GM12878 (cell line): ENCODE data around the gene CMBL. TPM values are rescaled to one million over a fixed set of nuclear protein-coding genes. Genes with fewer than 3 reads are reported as not detected.

Experiments
- ATAC-seq: fragments of 200-7000 bp; cut with Tn5 transposase; 3 replicates; pipeline ENCODE4 v1.9.1; 2020; ENCODE audit warnings: mild to moderate bottlenecking, moderate library complexity
- BruUV-seq: library from RNA; stranded (reverse); fragments of 400-500 nt; replicated peaks from 2 replicates; lab custom pipeline; 2021; lab: Mats Ljungman, UMichigan
- CTCF ChIA-PET: fragments of 300-600 bp; sonication (Branson Sonifier 250); formaldehyde crosslinking; extraction: SDS; loops from one replicate; lab custom pipeline; 2021; ENCODE audit warnings: inconsistent platforms; lab: Yijun Ruan, JAX
- POLR2A ChIA-PET: fragments of 350-600 bp; formaldehyde crosslinking; extraction: SDS; loops from one replicate; lab custom pipeline; 2021; ENCODE audit warnings: inconsistent platforms; lab: Charles Lee
- RAD21 ChIA-PET: fragments of 300-600 bp; sonication (Branson Sonifier 250); formaldehyde crosslinking; loops from one replicate; lab custom pipeline; 2023; ENCODE audit warnings: antibody characterized with exemption; ENCODE audit not compliant: unreplicated experiment; lab: Charles Lee
- SMC1A ChIA-PET: fragments of 300-600 bp; sonication (Branson Sonifier 250); formaldehyde crosslinking; loops from one replicate; lab custom pipeline; 2023; ENCODE audit not compliant: unreplicated experiment, uncharacterized antibody; lab: Charles Lee
- DNase-seq: peaks from one replicate; pipeline ENCODE4 v3.0.0-alpha.2; 2011; ENCODE audit warnings: low read depth, low spot score
- FAIRE-seq: peaks from 3 replicates; lab custom pipeline; 2011; peaks lifted over from hg19 to GRCh38; lab: Jason Lieb, UNC
- H2AFZ ChIP-seq: 2 replicates; pipeline ENCODE4 v1.6.0; 2011; ENCODE audit warnings: low read depth, low read length, control low read depth; ENCODE audit not compliant: control insufficient read depth
- H3K27ac ChIP-seq: 2 replicates; pipeline ENCODE4 v1.5.1; 2011; ENCODE audit warnings: control low read depth; ENCODE audit not compliant: control insufficient read depth, insufficient read depth
- H3K27me3 ChIP-seq, 2 experiments: replicated peaks in 1 of 2; 2 replicates each; pipeline versions ENCODE4 v1.6.0 to v1.6.1; 2011; ENCODE audit warnings: low read length in 1 of 2; ENCODE audit not compliant: control insufficient read depth in 2 of 2, insufficient read depth in 2 of 2
- H3K36me3 ChIP-seq, 2 experiments: 2 replicates each; pipeline ENCODE4 v1.5.1; 2011; ENCODE audit warnings: low read length in 1 of 2; ENCODE audit not compliant: control insufficient read depth in 2 of 2, insufficient read depth in 2 of 2
- H3K4me1 ChIP-seq: 2 replicates; pipeline ENCODE4 v1.6.1; 2011; ENCODE audit warnings: mild to moderate bottlenecking, low read length, moderate library complexity, mixed read lengths; ENCODE audit not compliant: control insufficient read depth, insufficient read depth
- H3K4me2 ChIP-seq: 2 replicates; pipeline ENCODE4 v1.6.0; 2011; ENCODE audit warnings: control low read depth; ENCODE audit not compliant: control insufficient read depth, insufficient read depth
- H3K4me3 ChIP-seq: fragments of 200-600 bp; sonication (generic); 2 replicates; pipeline ENCODE4 v1.5.1; 2016
- H3K79me2 ChIP-seq: 2 replicates; pipeline ENCODE4 v1.6.0; 2011; ENCODE audit warnings: low read length; ENCODE audit not compliant: control insufficient read depth, insufficient read depth
- H3K9ac ChIP-seq: 2 replicates; pipeline ENCODE4 v1.8.0; 2011; ENCODE audit warnings: low read length, control low read depth, mixed read lengths; ENCODE audit not compliant: control insufficient read depth, insufficient read depth
- H3K9me3 ChIP-seq: replicated peaks from 3 replicates; pipeline ENCODE4 v1.5.1; 2011; ENCODE audit warnings: mild to moderate bottlenecking, low read length; ENCODE audit not compliant: control insufficient read depth, insufficient read depth
- H4K20me1 ChIP-seq: 2 replicates; pipeline ENCODE4 v1.6.0; 2011; ENCODE audit not compliant: control insufficient read depth, insufficient read depth
- CREB1 ChIP-seq: IDR thresholded peaks from 2 replicates; pipeline ENCODE4 v1.6.1; 2012; ENCODE audit warnings: low read depth, mild to moderate bottlenecking, inconsistent platforms
- NR2F1 ChIP-seq: fragments of 450-650 bp; conservative IDR thresholded peaks from 2 replicates; pipeline ENCODE4 v1.6.1; 2017; ENCODE audit warnings: mild to moderate bottlenecking
- RBBP5 ChIP-seq: fragments of 200-600 bp; sonication (generic); conservative IDR thresholded peaks from 2 replicates; pipeline ENCODE4 v1.6.1; 2016
- SMC3 ChIP-seq: IDR thresholded peaks from 2 replicates; pipeline ENCODE4 v1.6.1; 2011; ENCODE audit warnings: low read length, improper control_type of control experiment, borderline replicate concordance
- SP1 ChIP-seq: IDR thresholded peaks from one replicate; pipeline ENCODE4 v1.6.1; 2011; ENCODE audit warnings: low read depth, low read length
- SREBF1 ChIP-seq: IDR thresholded peaks from 2 replicates; pipeline ENCODE4 v1.6.1; 2012; ENCODE audit warnings: mild to moderate bottlenecking, low read length
- SUPT20H ChIP-seq: IDR thresholded peaks from 2 replicates; pipeline ENCODE4 v1.6.1; 2011; ENCODE audit warnings: low read depth, mild to moderate bottlenecking, low read length, moderate library complexity, borderline replicate concordance; ENCODE audit not compliant: control insufficient read depth
- ZNF217 ChIP-seq: fragments of 450-650 bp; IDR thresholded peaks from 2 replicates; pipeline ENCODE4 v1.6.1; 2017; ENCODE audit warnings: antibody characterized with exemption, mild to moderate bottlenecking
- ZNF274 ChIP-seq: IDR thresholded peaks from one replicate; pipeline ENCODE4 v1.8.0; 2011; ENCODE audit not compliant: insufficient read length, insufficient read depth
- WGBS: methylation state at CpG from one replicate; pipeline ENCODE4 v1.1.6; 2016; ENCODE audit warnings: low lambda C conversion rate; ENCODE audit not compliant: insufficient replicate concordance, insufficient coverage; ENCODE audit errors: missing lambda C conversion rate; 5-methylcytosine and 5-hydroxymethylcytosine counted together
- in situ Hi-C: fragments of 300-500 bp; cut with MboI; formaldehyde crosslinking; loops from 9 replicates; pipeline ENCODE4 v1.14.3; 2018; ENCODE audit warnings: mixed read lengths
- intact Hi-C: fragments of 100-400 bp; cut with micrococcal nuclease; formaldehyde crosslinking; loops from one replicate; pipeline ENCODE4 v1.14.2; 2022; ENCODE audit not compliant: unreplicated experiment
- polyA plus RNA-seq, 11 experiments: library from polyadenylated mRNA; depleted of rRNA in 4 of 11; unstranded in 6 of 11; stranded (reverse) in 5 of 11; fragments of >200 nt; fragmentation: Nextera tagmentation in 4 of 11; fragmentation: Illumina TruSeq in 1 of 11; extraction: Ambion mirVana in 4 of 11; extraction: Trizol in 1 of 11; gene quantifications; 1 replicate in 1 of 11; 2 replicates in 10 of 11; pipeline versions ENCODE4 v1.2.1 to v1.2.3, GENCODE V29; 2011 to 2016; ENCODE audit warnings: inconsistent platforms in 2 of 11, missing spikeins in 2 of 11, low read depth in 1 of 11
- total RNA-seq, 4 experiments: library from RNA; depleted of rRNA in 3 of 4; stranded (reverse); fragments of >200 nt in 3 of 4; fragmentation: Illumina TruSeq in 1 of 4; extraction: Trizol in 1 of 4; gene quantifications; 2 replicates each; pipeline versions ENCODE4 v1.2.1 to v1.2.3, GENCODE V29; 2013 to 2021
- TF ChIP-seq, protein P1 (sequence below): fragments of 450-650 bp; IDR thresholded peaks from 2 replicates; pipeline ENCODE4 v1.6.1; 2017; ENCODE audit warnings: mild to moderate bottlenecking, low read depth, inconsistent platforms; ENCODE audit not compliant: poor library complexity, severe bottlenecking
- TF ChIP-seq, protein P2 (sequence below): fragments of 150-350 bp; IDR thresholded peaks from 2 replicates; pipeline ENCODE4 v1.6.1; 2016; ENCODE audit warnings: low read depth, low read length
- TF ChIP-seq, protein P3 (sequence below): fragments of 450-650 bp; IDR thresholded peaks from 2 replicates; pipeline ENCODE4 v1.6.1; 2017; ENCODE audit warnings: low read depth, mild to moderate bottlenecking, moderate library complexity
- TF ChIP-seq, protein P4 (sequence below): IDR thresholded peaks from 2 replicates; pipeline ENCODE4 v1.6.1; 2011; ENCODE audit warnings: borderline replicate concordance, low read depth, mild to moderate bottlenecking, moderate library complexity, low read length; ENCODE audit not compliant: insufficient read depth, poor library complexity, severe bottlenecking

CMBL gene
- total and polyA plus RNA-seq, 10 of the 15 experiments (the other 5 are each of a cell fraction or from before 2014, with no cell fraction given): 1.8 to 15.6 (median 7.5) TPM

DNA sequence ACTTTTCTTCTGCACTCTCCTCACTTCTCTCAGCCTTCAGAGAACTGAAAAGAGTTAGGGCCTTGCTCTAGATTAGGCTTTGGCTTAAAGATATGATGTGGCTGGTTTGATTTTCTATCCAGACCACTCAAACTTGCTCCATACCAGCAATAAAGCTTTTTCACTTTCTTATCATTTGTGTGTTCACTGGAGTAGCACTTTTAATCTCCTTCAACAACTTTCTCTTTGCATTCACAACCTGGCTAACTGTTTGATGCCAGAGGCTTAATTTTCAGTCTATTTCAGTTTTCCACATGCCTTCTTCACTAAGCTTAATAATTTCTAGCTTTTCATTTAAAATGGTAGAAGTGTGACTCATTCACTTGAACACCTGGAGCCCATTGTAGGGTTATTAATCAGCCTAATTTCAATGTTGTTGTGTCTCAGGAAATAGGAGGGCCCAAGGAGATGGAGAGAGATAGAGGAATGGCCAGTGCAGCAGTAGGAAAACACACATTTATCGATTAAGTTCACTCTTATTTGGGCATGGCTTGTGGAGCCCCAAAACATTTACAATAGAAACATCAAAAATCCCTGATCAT lies 64.0 kb downstream of the CMBL start (continued):
- TF ChIP-seq, protein P1, sequence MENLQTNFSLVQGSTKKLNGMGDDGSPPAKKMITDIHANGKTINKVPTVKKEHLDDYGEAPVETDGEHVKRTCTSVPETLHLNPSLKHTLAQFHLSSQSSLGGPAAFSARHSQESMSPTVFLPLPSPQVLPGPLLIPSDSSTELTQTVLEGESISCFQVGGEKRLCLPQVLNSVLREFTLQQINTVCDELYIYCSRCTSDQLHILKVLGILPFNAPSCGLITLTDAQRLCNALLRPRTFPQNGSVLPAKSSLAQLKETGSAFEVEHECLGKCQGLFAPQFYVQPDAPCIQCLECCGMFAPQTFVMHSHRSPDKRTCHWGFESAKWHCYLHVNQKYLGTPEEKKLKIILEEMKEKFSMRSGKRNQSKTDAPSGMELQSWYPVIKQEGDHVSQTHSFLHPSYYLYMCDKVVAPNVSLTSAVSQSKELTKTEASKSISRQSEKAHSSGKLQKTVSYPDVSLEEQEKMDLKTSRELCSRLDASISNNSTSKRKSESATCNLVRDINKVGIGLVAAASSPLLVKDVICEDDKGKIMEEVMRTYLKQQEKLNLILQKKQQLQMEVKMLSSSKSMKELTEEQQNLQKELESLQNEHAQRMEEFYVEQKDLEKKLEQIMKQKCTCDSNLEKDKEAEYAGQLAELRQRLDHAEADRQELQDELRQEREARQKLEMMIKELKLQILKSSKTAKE: no peak
- TF ChIP-seq CREB1 (no peak), SUPT20H (no peak), SMC3 (no peak)
- TF ChIP-seq, protein P2, sequence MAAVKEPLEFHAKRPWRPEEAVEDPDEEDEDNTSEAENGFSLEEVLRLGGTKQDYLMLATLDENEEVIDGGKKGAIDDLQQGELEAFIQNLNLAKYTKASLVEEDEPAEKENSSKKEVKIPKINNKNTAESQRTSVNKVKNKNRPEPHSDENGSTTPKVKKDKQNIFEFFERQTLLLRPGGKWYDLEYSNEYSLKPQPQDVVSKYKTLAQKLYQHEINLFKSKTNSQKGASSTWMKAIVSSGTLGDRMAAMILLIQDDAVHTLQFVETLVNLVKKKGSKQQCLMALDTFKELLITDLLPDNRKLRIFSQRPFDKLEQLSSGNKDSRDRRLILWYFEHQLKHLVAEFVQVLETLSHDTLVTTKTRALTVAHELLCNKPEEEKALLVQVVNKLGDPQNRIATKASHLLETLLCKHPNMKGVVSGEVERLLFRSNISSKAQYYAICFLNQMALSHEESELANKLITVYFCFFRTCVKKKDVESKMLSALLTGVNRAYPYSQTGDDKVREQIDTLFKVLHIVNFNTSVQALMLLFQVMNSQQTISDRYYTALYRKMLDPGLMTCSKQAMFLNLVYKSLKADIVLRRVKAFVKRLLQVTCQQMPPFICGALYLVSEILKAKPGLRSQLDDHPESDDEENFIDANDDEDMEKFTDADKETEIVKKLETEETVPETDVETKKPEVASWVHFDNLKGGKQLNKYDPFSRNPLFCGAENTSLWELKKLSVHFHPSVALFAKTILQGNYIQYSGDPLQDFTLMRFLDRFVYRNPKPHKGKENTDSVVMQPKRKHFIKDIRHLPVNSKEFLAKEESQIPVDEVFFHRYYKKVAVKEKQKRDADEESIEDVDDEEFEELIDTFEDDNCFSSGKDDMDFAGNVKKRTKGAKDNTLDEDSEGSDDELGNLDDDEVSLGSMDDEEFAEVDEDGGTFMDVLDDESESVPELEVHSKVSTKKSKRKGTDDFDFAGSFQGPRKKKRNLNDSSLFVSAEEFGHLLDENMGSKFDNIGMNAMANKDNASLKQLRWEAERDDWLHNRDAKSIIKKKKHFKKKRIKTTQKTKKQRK: no peak

DNA sequence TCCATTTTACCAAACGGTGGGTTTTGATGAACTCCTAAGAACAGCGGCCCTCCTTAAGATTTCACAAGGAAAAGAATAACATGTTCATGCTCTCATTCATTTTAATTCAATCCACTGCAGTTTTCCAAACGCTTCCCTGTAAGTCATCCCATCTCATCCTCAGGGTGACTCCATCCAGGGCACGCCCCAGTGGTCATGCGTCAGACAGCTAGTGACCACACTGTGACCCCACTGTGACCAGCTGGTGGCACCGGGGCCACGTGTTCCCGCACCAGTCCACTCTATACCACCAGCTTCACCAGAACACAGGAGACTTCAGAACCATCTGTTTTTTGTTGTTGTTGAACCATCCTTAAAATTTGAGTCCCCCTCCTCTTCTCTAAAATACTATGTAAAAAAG lies 72.4 kb downstream of the CMBL start:
- H3K4me2 ChIP-seq: no peak overlapping the region
- ChIA-PET CTCF (no interaction called here), RAD21 (no interaction called here), POLR2A (no interaction called here), SMC1A (no interaction called here)
- intact Hi-C loops (no loop called here), in situ Hi-C loops (no loop called here)
- H3K36me3 ChIP-seq: peaks cover 0 to 2% of the 10 kb centered on the region in 2 experiments; a peak in 2 of 4 replicates
- 95% methylated on average over 8 of the region's 8 CpGs for WGBS
- no peaks in the 10 kb centered on the region for H4K20me1 ChIP-seq
- H3K9me3 ChIP-seq: no peaks in the 10 kb centered on the region
- DNase-seq (no peak), FAIRE-seq (no peak), ATAC-seq (no peak)
- BruUV-seq: no TSS peak
- no peaks in the 10 kb centered on the region for H3K27me3 ChIP-seq
- H2AFZ ChIP-seq: no peak overlapping the region
- H3K4me3 ChIP-seq: no peak overlapping the region
- H3K79me2 ChIP-seq: no peaks in the 10 kb centered on the region
- H3K4me1 ChIP-seq: no peaks in the 10 kb centered on the region
- H3K27ac ChIP-seq: no peak overlapping the region
- no peak overlapping the region for H3K9ac ChIP-seq
- no peak for TF ChIP-seq ZNF217
- TF ChIP-seq RBBP5: no peak
- TF ChIP-seq, protein P3, sequence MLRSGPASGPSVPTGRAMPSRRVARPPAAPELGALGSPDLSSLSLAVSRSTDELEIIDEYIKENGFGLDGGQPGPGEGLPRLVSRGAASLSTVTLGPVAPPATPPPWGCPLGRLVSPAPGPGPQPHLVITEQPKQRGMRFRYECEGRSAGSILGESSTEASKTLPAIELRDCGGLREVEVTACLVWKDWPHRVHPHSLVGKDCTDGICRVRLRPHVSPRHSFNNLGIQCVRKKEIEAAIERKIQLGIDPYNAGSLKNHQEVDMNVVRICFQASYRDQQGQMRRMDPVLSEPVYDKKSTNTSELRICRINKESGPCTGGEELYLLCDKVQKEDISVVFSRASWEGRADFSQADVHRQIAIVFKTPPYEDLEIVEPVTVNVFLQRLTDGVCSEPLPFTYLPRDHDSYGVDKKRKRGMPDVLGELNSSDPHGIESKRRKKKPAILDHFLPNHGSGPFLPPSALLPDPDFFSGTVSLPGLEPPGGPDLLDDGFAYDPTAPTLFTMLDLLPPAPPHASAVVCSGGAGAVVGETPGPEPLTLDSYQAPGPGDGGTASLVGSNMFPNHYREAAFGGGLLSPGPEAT: no peak
- TF ChIP-seq, protein P4, sequence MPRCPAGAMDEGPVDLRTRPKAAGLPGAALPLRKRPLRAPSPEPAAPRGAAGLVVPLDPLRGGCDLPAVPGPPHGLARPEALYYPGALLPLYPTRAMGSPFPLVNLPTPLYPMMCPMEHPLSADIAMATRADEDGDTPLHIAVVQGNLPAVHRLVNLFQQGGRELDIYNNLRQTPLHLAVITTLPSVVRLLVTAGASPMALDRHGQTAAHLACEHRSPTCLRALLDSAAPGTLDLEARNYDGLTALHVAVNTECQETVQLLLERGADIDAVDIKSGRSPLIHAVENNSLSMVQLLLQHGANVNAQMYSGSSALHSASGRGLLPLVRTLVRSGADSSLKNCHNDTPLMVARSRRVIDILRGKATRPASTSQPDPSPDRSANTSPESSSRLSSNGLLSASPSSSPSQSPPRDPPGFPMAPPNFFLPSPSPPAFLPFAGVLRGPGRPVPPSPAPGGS: no peak
- TF ChIP-seq SREBF1: no peak
- no peak for TF ChIP-seq NR2F1
- TF ChIP-seq ZNF274: no peak
- TF ChIP-seq SP1: no peak
